Body of pancreas (tissue), 4 donors: Measurements from ENCODE around the gene DRC3. TPM values are rescaled to one million over a fixed set of nuclear protein-coding genes. Genes with fewer than 3 reads are reported as not detected.
A peak's percentile ranks its signal among the peaks of the same experiment; 100 is the strongest.

ENCODE experiments used
- ATAC-seq: fragments of 150-250 bp; one replicate; pipeline ENCODE4 v1.9.1; 2016
- DNase-seq, 4 donors: peaks; one replicate each; pipeline ENCODE4 v3.0.0-alpha.2; 2019
- H3K27ac ChIP-seq, 4 donors: fragments of 200-600 bp; sonication (generic); 1 replicate in 3 of 4; 2 replicates in 1 of 4; pipeline versions ENCODE4 v1.5.1 to v1.6.1; 2016 to 2019; ENCODE audit warnings: mild to moderate bottlenecking in 1 of 4, mixed read lengths in 1 of 4, moderate library complexity in 1 of 4
- H3K27me3 ChIP-seq, 2 donors: fragments of 200-600 bp; sonication (generic); one replicate each; pipeline ENCODE4 v1.6.0; 2016; ENCODE audit warnings: mild to moderate bottlenecking in 1 of 2
- H3K36me3 ChIP-seq, 2 donors: fragments of 200-600 bp; sonication (generic); replicated peaks in 1 of 2; 2 replicates each; pipeline ENCODE4 v1.5.1; 2016; ENCODE audit warnings: low read depth in 2 of 2; ENCODE audit not compliant: insufficient read depth in 1 of 2
- H3K4me1 ChIP-seq: fragments of 200-600 bp; sonication (generic); one replicate; pipeline ENCODE4 v1.6.0; 2016
- H3K4me3 ChIP-seq, 2 donors: fragments of 200-600 bp; sonication (generic); 1 replicate in 1 of 2; 2 replicates in 1 of 2; pipeline ENCODE4 v1.5.1; 2016 to 2019
- H3K9me3 ChIP-seq, 3 donors: fragments of 200-600 bp; sonication (generic); 1 replicate in 2 of 3; 2 replicates in 1 of 3; pipeline ENCODE4 v1.5.1; 2016
- POLR2A ChIP-seq, 3 donors: fragments of 450-650 bp; IDR thresholded peaks; one replicate each; pipeline ENCODE4 v1.6.1; 2016; ENCODE audit warnings: antibody characterized with exemption in 3 of 3, mild to moderate bottlenecking in 2 of 3
- WGBS, 2 donors: methylation state at CpG; one replicate each; pipeline ENCODE4 v1.1.5; 2017; 5-methylcytosine and 5-hydroxymethylcytosine counted together
- intact Hi-C: fragments of 100-400 bp; cut with DNase I; formaldehyde crosslinking; loops from one replicate; pipeline ENCODE4 v1.15.1; 2023
- total RNA-seq, 2 donors: library from RNA; depleted of rRNA; stranded (reverse); fragments of >200 nt; gene quantifications; one replicate each; pipeline ENCODE4 v1.1.0, GENCODE V29; 2016
- TF ChIP-seq, protein P1 (sequence below), 7 experiments: fragments of 450-650 bp in 4 of 7; fragments of 200-600 bp in 3 of 7; sonication (generic) in 3 of 7; IDR thresholded peaks; one replicate each; pipeline ENCODE4 v1.5.1; 2016 to 2019; ENCODE audit warnings: antibody characterized with exemption in 7 of 7

The DRC3 gene
- total RNA-seq, 2 donors from 2014 or later: 2.9 to 6.9 TPM

DNA sequence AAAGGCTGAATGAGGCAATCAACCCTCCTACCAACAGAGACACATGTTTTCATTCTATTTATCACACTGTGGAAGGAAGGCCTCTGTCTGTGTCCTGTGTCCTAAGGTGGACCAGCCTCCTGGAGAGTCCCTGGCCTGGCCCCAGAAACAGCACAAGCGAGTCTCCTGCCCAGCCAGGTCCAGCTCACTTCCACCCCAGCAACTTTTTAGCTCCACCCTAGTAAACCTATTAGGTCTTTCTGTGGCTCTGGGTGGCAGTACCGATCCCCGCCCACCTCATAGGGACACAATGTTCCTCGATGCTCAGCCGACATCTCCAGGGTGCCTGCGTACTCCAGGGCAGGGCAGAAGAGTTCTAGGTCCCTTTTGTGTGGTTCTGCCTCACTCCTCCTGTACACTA lies 10.7 kb downstream of the DRC3 start:
- peak; percentile 41 for ATAC-seq
- H3K27ac ChIP-seq: no peak overlapping the region

DNA sequence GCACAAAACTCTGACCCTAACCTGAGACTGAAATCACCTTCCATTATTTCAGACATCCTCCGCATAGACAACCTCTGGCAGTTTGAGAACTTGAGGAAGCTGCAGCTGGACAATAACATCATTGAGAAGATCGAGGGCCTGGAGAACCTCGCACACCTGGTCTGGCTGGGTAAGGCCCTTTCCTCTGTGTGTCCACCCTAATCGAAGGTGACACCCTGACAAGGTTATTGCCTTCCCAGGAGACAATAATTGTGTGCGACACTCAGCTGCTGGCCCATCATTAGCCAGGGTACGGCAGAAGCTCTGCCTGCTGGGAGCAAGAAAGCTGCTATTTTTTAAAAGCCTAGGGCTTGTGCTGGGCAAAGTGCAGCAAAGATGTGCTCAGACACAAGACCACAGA lies 11.1 kb downstream of the DRC3 start:
- ATAC-seq: no peak
- Histone ChIP-seq H3K4me3 (no peak overlapping the region), H3K4me1 (no peaks in the 10 kb centered on the region), H3K27me3 (no peaks in the 10 kb centered on the region), H3K9me3 (no peaks in the 10 kb centered on the region), H3K27ac (no peak overlapping the region), H3K36me3 (no peaks in the 10 kb centered on the region)
- DNase-seq: no peak
- TF ChIP-seq POLR2A (IDR thresholded peaks at IDR 0.05): no peak
- TF ChIP-seq, protein P1, sequence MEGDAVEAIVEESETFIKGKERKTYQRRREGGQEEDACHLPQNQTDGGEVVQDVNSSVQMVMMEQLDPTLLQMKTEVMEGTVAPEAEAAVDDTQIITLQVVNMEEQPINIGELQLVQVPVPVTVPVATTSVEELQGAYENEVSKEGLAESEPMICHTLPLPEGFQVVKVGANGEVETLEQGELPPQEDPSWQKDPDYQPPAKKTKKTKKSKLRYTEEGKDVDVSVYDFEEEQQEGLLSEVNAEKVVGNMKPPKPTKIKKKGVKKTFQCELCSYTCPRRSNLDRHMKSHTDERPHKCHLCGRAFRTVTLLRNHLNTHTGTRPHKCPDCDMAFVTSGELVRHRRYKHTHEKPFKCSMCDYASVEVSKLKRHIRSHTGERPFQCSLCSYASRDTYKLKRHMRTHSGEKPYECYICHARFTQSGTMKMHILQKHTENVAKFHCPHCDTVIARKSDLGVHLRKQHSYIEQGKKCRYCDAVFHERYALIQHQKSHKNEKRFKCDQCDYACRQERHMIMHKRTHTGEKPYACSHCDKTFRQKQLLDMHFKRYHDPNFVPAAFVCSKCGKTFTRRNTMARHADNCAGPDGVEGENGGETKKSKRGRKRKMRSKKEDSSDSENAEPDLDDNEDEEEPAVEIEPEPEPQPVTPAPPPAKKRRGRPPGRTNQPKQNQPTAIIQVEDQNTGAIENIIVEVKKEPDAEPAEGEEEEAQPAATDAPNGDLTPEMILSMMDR (IDR thresholded peaks at IDR 0.05): no peak
- intact Hi-C loops: no loop called here
- 80 to 96% methylated on average over 4 to 6 of the region's 6 CpGs for WGBS, 2 donors

More for the DNA sequence above, 10.7 kb downstream of the DRC3 start:
- intact Hi-C loops: no loop called here
- Histone ChIP-seq H3K4me3 (no peak overlapping the region), H3K9me3 (no peaks in the 10 kb centered on the region), H3K4me1 (no peaks in the 10 kb centered on the region), H3K36me3 (no peaks in the 10 kb centered on the region), H3K27me3 (no peaks in the 10 kb centered on the region)
- TF ChIP-seq POLR2A (IDR thresholded peaks at IDR 0.05): no peak
- TF ChIP-seq, protein P1 (IDR thresholded peaks at IDR 0.05): no peak
- WGBS, 2 donors: 80 to 85% methylated on average over 6 of the region's 6 CpGs
- peak in 3 of 4 donors; percentile 34 to 51 (median 38) for DNase-seq

DNA sequence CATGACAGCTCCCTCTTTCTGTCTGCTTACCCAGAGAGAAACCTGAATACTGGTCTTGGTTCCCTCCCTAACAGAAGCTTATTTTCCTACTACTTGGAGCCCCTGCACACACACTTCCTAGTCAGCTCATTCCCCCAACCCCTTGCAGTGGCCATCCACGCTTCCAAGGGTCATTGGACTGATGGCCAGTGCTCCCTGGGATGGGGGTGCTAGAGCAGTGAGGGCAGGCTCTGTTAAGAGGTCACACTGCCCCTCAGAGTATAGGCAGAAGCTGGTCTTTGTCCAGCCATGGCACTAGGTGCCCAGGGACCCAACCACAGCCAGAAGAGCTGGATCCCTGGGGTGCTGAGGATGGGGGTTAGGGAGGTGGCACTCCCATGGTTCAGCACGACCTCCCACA lies 12.5 kb downstream of the DRC3 start:
- DNase-seq: no peak
- Histone ChIP-seq H3K4me3 (no peak overlapping the region), H3K36me3 (no peaks in the 10 kb centered on the region), H3K4me1 (no peaks in the 10 kb centered on the region), H3K9me3 (no peaks in the 10 kb centered on the region), H3K27me3 (no peaks in the 10 kb centered on the region), H3K27ac (no peak overlapping the region)
- no peak for ATAC-seq
- 61 to 75% methylated on average over 1 to 2 of the region's 2 CpGs for WGBS, 2 donors
- TF ChIP-seq, protein P1 (IDR thresholded peaks at IDR 0.05): no peak
- no peak for TF ChIP-seq POLR2A (IDR thresholded peaks at IDR 0.05)
- intact Hi-C loops: no loop called here

DNA sequence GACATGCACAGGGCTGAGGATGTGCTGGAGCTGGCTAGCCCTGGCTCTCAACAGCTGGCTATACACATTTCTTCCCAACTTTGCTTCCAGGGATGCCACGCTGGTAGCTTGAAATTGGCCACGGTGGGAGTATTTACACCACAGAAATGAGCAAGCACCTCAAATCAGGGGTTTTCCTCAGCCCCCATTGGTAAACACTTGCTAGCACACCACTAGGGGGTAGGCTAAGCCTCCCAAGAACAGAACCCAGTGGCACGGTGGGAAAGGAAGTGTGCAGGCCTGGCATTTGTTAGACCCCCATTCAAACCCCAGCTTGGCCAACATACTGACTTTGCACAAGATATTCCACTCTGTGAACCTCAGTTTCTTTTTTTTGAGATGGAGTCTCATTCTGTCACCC lies 12.9 kb downstream of the DRC3 start:
- Histone ChIP-seq H3K4me3 (no peak overlapping the region), H3K4me1 (no peaks in the 10 kb centered on the region), H3K27ac (no peak overlapping the region), H3K9me3 (no peaks in the 10 kb centered on the region), H3K27me3 (no peaks in the 10 kb centered on the region), H3K36me3 (no peaks in the 10 kb centered on the region)
- no peak for DNase-seq
- WGBS, 2 donors: 67 to 80% methylated on average over 3 of the region's 3 CpGs
- intact Hi-C loops: no loop called here
- no peak for ATAC-seq
- TF ChIP-seq, protein P1 (IDR thresholded peaks at IDR 0.05): no peak
- no peak for TF ChIP-seq POLR2A (IDR thresholded peaks at IDR 0.05)

DNA sequence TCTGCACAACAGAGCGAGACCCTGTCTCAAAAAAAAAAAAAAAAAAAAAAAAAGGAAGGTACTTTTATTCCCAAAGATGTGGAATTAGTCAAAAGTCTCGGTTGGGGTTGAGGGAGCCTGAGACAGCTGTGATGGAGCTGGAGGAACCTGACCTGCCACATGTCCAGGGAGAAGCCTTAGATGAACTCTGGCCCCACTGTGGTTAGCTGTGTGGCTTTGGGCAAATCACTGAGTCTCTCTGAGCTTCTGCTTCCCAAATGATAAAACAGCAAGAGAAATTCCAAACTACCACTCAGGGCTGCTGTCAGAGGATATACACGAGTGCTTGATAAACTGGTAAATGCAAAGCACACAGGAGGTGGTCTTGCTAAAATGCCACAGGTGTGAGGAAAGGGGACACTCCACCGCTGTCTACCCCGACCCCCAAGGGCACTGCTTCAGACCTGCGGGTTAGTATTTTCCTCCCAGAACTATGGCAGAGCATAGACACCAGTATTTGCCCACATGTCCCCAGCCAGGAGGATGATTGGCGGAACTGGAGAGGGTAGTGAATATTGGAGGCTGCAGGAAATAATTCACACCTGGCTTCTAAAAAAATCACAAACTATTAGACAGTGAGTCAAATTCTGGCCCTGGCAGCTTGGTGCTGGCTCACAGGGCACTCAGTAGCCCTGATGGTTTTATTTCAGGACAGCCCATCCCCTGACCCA lies 14.7 kb downstream of the DRC3 start:
- no peak overlapping the region for H3K4me3 ChIP-seq
- ATAC-seq (no peak), DNase-seq (no peak)
- H3K27me3 ChIP-seq: no peaks in the 10 kb centered on the region
- 71 to 83% methylated on average over 6 to 7 of the region's 7 CpGs for WGBS, 2 donors
- no peak overlapping the region for H3K27ac ChIP-seq
- no peaks in the 10 kb centered on the region for H3K9me3 ChIP-seq
- H3K36me3 ChIP-seq: no peaks in the 10 kb centered on the region
- intact Hi-C loops: no loop called here
- H3K4me1 ChIP-seq: no peaks in the 10 kb centered on the region
- TF ChIP-seq POLR2A (IDR thresholded peaks at IDR 0.05): no peak
- TF ChIP-seq, protein P1 (IDR thresholded peaks at IDR 0.05): no peak
